HUES48 (cell line): Measurements from ENCODE around the gene ZNHIT6.
"Not testable (repeated sequence)": the region's sequence is repeated elsewhere in the genome, so short reads cannot be mapped to it uniquely, and the experiment has no call there.

ENCODE experiments used
- H3K27ac ChIP-seq: one replicate; pipeline ENCODE4 v1.7.0; 2013; ENCODE audit warnings: low read depth, low read length, inconsistent platforms
- H3K27me3 ChIP-seq: 2 replicates; pipeline ENCODE4 v1.6.1; 2013; ENCODE audit warnings: mild to moderate bottlenecking, low read length; ENCODE audit not compliant: control insufficient read depth, insufficient read depth
- H3K36me3 ChIP-seq: 2 replicates; pipeline ENCODE4 v1.6.1; 2013; ENCODE audit warnings: low read length; ENCODE audit not compliant: control insufficient read depth, insufficient read depth
- H3K4me1 ChIP-seq: 2 replicates; pipeline ENCODE4 v1.6.1; 2013; ENCODE audit warnings: mild to moderate bottlenecking, low read length; ENCODE audit not compliant: control insufficient read depth, insufficient read depth
- H3K4me3 ChIP-seq: 2 replicates; pipeline ENCODE4 v1.5.1; 2013; ENCODE audit warnings: mild to moderate bottlenecking, low read depth, low read length
- H3K9ac ChIP-seq: 2 replicates; pipeline ENCODE4 v1.6.1; 2013; ENCODE audit warnings: mild to moderate bottlenecking, low read depth, low read length, moderate library complexity
- H3K9me3 ChIP-seq: 2 replicates; pipeline ENCODE4 v1.6.1; 2013; ENCODE audit warnings: low read length; ENCODE audit not compliant: control insufficient read depth, insufficient read depth

ZNHIT6 gene, protein sequence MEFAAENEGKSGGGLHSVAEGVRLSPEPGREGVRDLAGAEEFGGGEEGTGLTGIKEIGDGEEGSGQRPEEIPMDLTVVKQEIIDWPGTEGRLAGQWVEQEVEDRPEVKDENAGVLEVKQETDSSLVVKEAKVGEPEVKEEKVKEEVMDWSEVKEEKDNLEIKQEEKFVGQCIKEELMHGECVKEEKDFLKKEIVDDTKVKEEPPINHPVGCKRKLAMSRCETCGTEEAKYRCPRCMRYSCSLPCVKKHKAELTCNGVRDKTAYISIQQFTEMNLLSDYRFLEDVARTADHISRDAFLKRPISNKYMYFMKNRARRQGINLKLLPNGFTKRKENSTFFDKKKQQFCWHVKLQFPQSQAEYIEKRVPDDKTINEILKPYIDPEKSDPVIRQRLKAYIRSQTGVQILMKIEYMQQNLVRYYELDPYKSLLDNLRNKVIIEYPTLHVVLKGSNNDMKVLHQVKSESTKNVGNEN

GRCh38 chr1:85707990-85708828, at the start of gene ZNHIT6:
TSS of gene ZNHIT6 (minus strand) at chr1:85708433. CDS start at chr1:85708284, 149 bp downstream.
- Histone ChIP-seq H3K9ac (peak within 1 kb of the TSS; percentile 58), H3K9me3 (no peaks in the 10 kb centered on the region), H3K4me3 (peak within 1 kb of the TSS; percentile 74), H3K4me1 (peaks cover 16% of the 10 kb centered on the region), H3K36me3 (peaks cover 30% of the 10 kb centered on the region), H3K27ac (peak within 1 kb of the TSS; percentile 81), H3K27me3 (no peaks in the 10 kb centered on the region)

DNA sequence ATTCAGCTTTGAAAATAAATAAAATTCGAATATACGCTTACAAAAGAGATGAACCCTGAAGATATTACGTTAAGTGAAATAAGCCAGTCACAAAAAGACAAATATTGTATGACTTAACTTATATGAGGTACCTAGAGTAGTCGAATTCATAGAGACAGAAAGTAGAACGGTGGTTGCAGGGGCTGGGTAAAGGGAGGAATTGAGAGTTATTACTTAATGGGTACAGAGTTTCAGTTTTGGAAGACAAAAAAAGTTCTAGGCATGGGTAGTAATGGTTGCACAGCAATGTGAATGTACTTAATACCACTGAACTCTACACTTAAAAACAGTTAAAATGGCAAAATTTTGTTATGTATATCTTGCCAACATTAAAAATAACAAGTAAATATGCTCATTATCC, 48.6 kb upstream of the ZNHIT6 start:
- H3K4me1 ChIP-seq = no peaks in the 10 kb centered on the region; the same call in 1 of the 2 replicates
- no peak overlapping the region for H3K27ac ChIP-seq
- no peaks in the 10 kb centered on the region for H3K9me3 ChIP-seq

GRCh38 chr1:85748120-85748519, 39.9 kb upstream of the ZNHIT6 start:
- Histone ChIP-seq H3K27ac (no peak overlapping the region), H3K4me1 (no peaks in the 10 kb centered on the region), H3K36me3 (no peaks in the 10 kb centered on the region), H3K27me3 (no peaks in the 10 kb centered on the region), H3K9ac (no peak overlapping the region), H3K9me3 (peaks cover 4% of the 10 kb centered on the region; the same call in 1 of the 2 replicates), H3K4me3 (no peak overlapping the region)

More for the DNA sequence above, 48.6 kb upstream of the ZNHIT6 start:
- Histone ChIP-seq H3K27me3 (no peaks in the 10 kb centered on the region), H3K9ac (no peak overlapping the region), H3K4me3 (no peak overlapping the region), H3K36me3 (no peaks in the 10 kb centered on the region)

- Histone ChIP-seq H3K27me3 (no peaks in the 10 kb centered on the region), H3K9ac (no peak overlapping the region), H3K4me3 (no peak overlapping the region), H3K36me3 (no peaks in the 10 kb centered on the region), H3K9me3 (peaks cover 4% of the 10 kb centered on the region; the same call in 1 of the 2 replicates), H3K4me1 (no peaks in the 10 kb centered on the region), H3K27ac (no peak overlapping the region)
Observed at GRCh38 chr1:85746777-85747176, 38.5 kb upstream of the ZNHIT6 start.

DNA sequence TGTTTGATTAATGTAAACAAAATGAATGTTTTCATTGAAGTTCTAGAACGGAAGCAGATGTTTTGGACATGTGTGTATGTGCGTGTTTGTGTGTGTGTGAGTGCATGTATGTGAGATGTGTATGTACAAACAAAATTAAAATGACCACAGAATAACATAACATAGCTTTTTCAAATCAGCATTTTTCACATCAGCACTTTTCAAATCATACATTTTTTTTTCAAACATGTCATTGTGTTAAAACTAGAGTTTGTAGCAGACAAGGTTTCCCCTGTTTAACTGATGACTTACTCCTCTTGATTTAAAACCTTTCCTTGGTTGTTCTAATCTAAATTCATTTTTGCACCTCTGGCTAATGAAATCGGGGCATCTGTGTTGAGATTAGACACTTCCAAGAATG, 35.6 kb upstream of the ZNHIT6 start:
- no peaks in the 10 kb centered on the region for H3K27me3 ChIP-seq
- H3K27ac ChIP-seq = no peak overlapping the region
- no peak overlapping the region for H3K4me3 ChIP-seq
- H3K4me1 ChIP-seq = no peaks in the 10 kb centered on the region
- H3K9me3 ChIP-seq = peaks cover 4% of the 10 kb centered on the region; the same call in 1 of the 2 replicates
- no peak overlapping the region for H3K9ac ChIP-seq
- H3K36me3 ChIP-seq = no peaks in the 10 kb centered on the region

DNA sequence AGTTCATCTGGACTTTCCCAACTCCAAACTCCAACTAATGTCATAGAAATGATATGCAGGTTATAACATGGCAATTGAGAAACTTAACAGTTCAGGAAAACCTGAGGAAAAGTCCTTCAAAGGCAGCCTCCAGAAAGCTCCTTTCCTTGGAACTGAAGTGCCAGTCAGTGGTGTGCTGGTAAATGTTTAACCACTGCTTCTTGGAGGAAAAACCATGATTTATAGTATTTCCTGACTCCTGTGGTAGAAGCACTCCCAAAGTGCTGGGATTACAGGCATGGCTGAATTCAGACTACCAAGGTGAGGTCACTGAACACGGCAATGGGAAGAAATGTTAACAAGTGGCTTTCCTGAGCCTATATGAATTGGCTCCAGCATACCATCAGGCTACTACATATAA, 26.7 kb upstream of the ZNHIT6 start:
- no peaks in the 10 kb centered on the region for H3K27me3 ChIP-seq
- no peaks in the 10 kb centered on the region for H3K36me3 ChIP-seq
- no peak overlapping the region for H3K4me3 ChIP-seq

DNA sequence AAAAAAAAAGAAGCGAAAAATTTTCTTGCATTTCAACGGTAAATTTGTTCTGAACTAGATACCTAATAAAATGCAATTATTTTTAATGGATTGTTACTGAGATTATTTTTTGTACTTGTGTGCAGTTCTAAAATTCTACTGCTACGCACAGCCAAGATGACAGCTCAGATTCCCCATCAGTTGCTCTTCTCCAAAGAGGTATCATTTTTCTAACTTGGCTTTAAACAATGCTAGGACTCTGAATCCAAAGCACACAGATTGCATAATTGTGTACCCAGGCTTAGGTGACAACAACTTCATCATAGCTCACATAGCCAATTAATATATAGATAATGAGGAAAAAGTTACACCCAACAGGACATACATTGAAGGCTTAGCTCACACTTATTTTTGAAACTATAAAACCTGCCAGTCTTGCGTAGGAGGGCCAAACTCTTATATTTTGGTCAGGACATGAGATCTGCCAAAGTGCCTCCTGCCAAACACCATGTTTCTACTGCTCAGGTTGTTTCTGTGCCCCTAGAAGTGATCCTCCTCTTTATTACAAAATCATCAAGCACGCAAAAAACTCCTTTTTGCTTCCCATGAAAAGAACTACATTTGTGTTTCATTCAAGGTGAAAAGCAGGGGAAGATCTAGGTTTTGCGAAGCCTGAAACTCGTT, 10.6 kb upstream of the ZNHIT6 start:
- H3K4me1 ChIP-seq = no peaks in the 10 kb centered on the region
- H3K36me3 ChIP-seq = no peaks in the 10 kb centered on the region
- no peak overlapping the region for H3K9ac ChIP-seq
- no peaks in the 10 kb centered on the region for H3K27me3 ChIP-seq
- H3K27ac ChIP-seq = no peak overlapping the region
- no peak overlapping the region for H3K4me3 ChIP-seq
- H3K9me3 ChIP-seq = peaks cover 16% of the 10 kb centered on the region

More for the DNA sequence above, 26.7 kb upstream of the ZNHIT6 start:
- no peaks in the 10 kb centered on the region for H3K4me1 ChIP-seq
- H3K27ac ChIP-seq = no peak overlapping the region
- H3K9me3 ChIP-seq = no peaks in the 10 kb centered on the region
- H3K9ac ChIP-seq = no peak overlapping the region

DNA sequence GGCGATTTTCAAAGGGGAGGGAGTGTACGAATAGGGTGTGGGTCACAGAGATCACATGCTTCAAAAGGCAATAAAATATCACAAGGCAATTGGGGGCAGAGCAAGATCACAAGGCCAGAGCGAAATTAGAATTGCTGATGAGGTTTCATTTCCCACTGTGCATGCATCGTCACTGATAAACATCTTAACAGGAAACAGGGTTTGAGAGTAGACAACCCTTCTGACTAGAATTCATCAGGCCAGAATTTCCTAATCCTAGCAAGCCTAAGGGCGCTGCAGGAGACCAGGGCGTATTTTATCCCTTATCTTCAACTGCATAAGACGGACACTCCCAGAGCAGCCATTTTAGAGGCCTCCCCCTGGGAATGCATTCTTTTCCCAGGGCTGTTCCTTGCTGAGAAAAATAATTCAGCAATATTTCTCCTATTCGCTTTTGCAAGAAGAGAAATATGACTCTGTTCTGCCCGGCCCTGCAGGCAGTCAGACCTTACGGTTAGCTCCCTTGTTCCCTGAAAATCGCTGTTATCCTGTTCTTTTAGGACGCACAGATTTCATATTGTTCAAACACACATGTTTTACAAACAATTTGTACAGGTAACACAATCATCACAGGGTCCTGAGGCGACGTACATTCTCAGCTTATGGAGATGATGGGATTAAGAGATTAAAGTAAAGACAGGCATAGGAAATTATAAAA, 6.3 kb upstream of the ZNHIT6 start:
- H3K9ac ChIP-seq = not testable (repeated sequence)

DNA sequence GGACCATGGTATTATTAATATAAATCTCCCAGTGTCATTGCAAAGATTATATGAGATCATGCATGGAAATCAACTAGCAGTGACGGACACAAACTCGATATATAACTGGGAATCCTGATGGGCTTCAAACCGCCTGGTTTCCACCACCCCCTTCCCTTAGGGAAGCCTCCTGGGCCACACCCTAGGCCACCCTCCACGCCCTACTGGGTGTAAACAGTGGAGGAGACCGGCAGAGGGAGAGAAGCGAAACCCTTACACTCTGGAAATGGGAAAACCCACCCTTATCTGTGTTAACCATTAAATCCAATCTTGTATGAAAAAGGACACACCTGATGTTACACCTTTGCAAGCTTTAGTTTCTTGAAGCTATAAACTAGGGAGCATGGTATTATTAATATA, 595 bp upstream of the ZNHIT6 start:
- no peaks in the 10 kb centered on the region for H3K27me3 ChIP-seq
- peak overlapping the region; percentile 74 for H3K4me3 ChIP-seq
- H3K9me3 ChIP-seq = peaks cover 5% of the 10 kb centered on the region
- H3K9ac ChIP-seq = peak overlapping the region; percentile 58
- H3K4me1 ChIP-seq = peaks cover 16% of the 10 kb centered on the region
- H3K36me3 ChIP-seq = peaks cover 24% of the 10 kb centered on the region
- H3K27ac ChIP-seq = peak overlapping the region; percentile 81

More for the DNA sequence above, 6.3 kb upstream of the ZNHIT6 start:
- H3K36me3 ChIP-seq, H3K27ac ChIP-seq, H3K27me3 ChIP-seq, H3K4me3 ChIP-seq, H3K4me1 ChIP-seq: not testable (repeated sequence)
- H3K9me3 ChIP-seq = peaks cover 16% of the 10 kb centered on the region

GRCh38 chr1:85707267-85707989, 805 bp downstream of the ZNHIT6 start:
- Histone ChIP-seq H3K27ac (peak overlapping the region; percentile 81), H3K4me3 (peak overlapping the region; percentile 74), H3K9ac (peak overlapping the region; percentile 47), H3K4me1 (peaks cover 16% of the 10 kb centered on the region), H3K9me3 (no peaks in the 10 kb centered on the region), H3K27me3 (no peaks in the 10 kb centered on the region), H3K36me3 (peaks cover 38% of the 10 kb centered on the region)
